ENCODE measurements around the gene ZCCHC13.
A peak's percentile ranks its signal among the peaks of the same experiment; 100 is the strongest.
"Not testable (repeated sequence)": the region's sequence is repeated elsewhere in the genome, so short reads cannot be mapped to it uniquely, and the experiment has no call there.

The ZCCHC13 gene

DNA sequence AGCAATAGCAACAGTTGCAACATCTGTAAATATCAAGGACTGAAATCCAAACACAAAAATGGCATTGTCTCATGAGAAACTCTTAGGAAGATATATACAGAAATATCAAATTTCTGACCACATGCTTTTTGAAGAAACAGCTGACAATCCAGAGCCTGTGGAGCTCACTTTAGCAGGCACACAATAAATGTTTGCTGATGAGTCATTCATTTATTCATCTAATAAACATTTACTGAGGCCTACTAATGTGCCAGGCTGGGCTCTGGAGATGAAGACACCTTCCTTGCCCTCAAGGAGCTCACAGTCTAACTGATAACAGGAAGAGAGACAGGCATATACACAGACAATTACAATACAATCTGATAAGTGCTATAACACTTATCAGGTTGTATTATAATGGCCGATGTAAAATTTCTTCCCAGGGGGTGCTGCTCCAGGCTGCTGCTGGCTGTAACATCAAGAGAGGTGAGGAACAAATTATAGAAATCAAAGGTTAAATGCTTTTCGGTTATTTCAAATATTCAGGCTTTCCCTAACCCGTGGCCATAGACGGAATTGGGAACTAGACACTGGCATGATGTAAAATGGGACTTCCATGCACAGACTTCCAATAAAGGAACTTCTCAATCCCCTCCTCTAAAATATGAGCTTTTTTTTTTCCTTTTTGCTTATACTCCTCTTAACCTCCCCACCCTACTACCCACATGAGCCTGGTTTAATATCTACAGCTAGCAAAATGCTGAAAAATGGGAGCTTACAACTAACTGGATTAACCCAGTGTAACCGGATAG is 16.8 kb upstream of the ZCCHC13 start:
- H3K9ac ChIP-seq (ENCODE audit: low read length), result no peak overlapping the region
- peaks cover 4% of the 10 kb centered on the region for H3K27me3 ChIP-seq (replicated peaks; ENCODE audit: control insufficient read depth, insufficient read depth, low read length)
- H3K4me1 ChIP-seq (ENCODE audit: control insufficient read depth, insufficient read depth, low read length), result peaks cover 18% of the 10 kb centered on the region
- no peak overlapping the region for H3K4me3 ChIP-seq (ENCODE audit: low read length)
- peak; percentile 74 for DNase-seq (ENCODE audit: low read depth)
- peaks cover 33% of the 10 kb centered on the region for H3K36me3 ChIP-seq (ENCODE audit: control insufficient read depth, insufficient read depth, low read length, severe bottlenecking)
- H3K9me3 ChIP-seq (ENCODE audit: control insufficient read depth, low read length), result no peaks in the 10 kb centered on the region

GRCh38 chrX:74291577-74291963 is 12.4 kb upstream of the ZCCHC13 start:
- H3K4me3 ChIP-seq (ENCODE audit: low read length), result peak overlapping the region; percentile 85
- no peaks in the 10 kb centered on the region for H3K9me3 ChIP-seq (ENCODE audit: control insufficient read depth, low read length)
- H3K27me3 ChIP-seq (replicated peaks; ENCODE audit: control insufficient read depth, insufficient read depth, low read length), result peaks cover 4% of the 10 kb centered on the region
- peaks cover 8% of the 10 kb centered on the region for H3K36me3 ChIP-seq (ENCODE audit: control insufficient read depth, insufficient read depth, low read length, severe bottlenecking)
- H3K4me1 ChIP-seq (ENCODE audit: control insufficient read depth, insufficient read depth, low read length), result peaks cover 4% of the 10 kb centered on the region
- peak overlapping the region; percentile 96 for H3K9ac ChIP-seq (ENCODE audit: low read length)
- DNase-seq (ENCODE audit: low read depth), result no peak

GRCh38 chrX:74291964-74292807 is 11.8 kb upstream of the ZCCHC13 start:
- Histone ChIP-seq H3K27me3 (replicated peaks; ENCODE audit: control insufficient read depth, insufficient read depth, low read length) (peaks cover 5% of the 10 kb centered on the region), H3K4me1 (ENCODE audit: control insufficient read depth, insufficient read depth, low read length) (peaks cover 4% of the 10 kb centered on the region), H3K9me3 (ENCODE audit: control insufficient read depth, low read length) (no peaks in the 10 kb centered on the region), H3K36me3 (ENCODE audit: control insufficient read depth, insufficient read depth, low read length, severe bottlenecking) (peaks cover 8% of the 10 kb centered on the region), H3K9ac (ENCODE audit: low read length) (peak overlapping the region; percentile 96), H3K4me3 (ENCODE audit: low read length) (peak overlapping the region; percentile 85)
- peak; percentile 92 for DNase-seq (ENCODE audit: low read depth)

GRCh38 chrX:74292808-74293123 is 11.2 kb upstream of the ZCCHC13 start:
- DNase-seq (ENCODE audit: low read depth), result no peak
- peaks cover 4% of the 10 kb centered on the region for H3K4me1 ChIP-seq (ENCODE audit: control insufficient read depth, insufficient read depth, low read length)
- H3K9me3 ChIP-seq (ENCODE audit: control insufficient read depth, low read length), result peaks cover 1% of the 10 kb centered on the region
- H3K36me3 ChIP-seq (ENCODE audit: control insufficient read depth, insufficient read depth, low read length, severe bottlenecking), result peaks cover 6% of the 10 kb centered on the region
- peak overlapping the region; percentile 85 for H3K4me3 ChIP-seq (ENCODE audit: low read length)
- H3K9ac ChIP-seq (ENCODE audit: low read length), result peak overlapping the region; percentile 96
- peaks cover 11% of the 10 kb centered on the region for H3K27me3 ChIP-seq (replicated peaks; ENCODE audit: control insufficient read depth, insufficient read depth, low read length)

GRCh38 chrX:74293343-74293946 is 10.5 kb upstream of the ZCCHC13 start:
- Histone ChIP-seq H3K9ac (ENCODE audit: low read length) (peak overlapping the region; percentile 96), H3K9me3 (ENCODE audit: control insufficient read depth, low read length) (peaks cover 5% of the 10 kb centered on the region), H3K4me1 (ENCODE audit: control insufficient read depth, insufficient read depth, low read length) (peaks cover under 1% of the 10 kb centered on the region), H3K27me3 (replicated peaks; ENCODE audit: control insufficient read depth, insufficient read depth, low read length) (peaks cover 15% of the 10 kb centered on the region), H3K4me3 (ENCODE audit: low read length) (peak overlapping the region; percentile 85), H3K36me3 (ENCODE audit: control insufficient read depth, insufficient read depth, low read length, severe bottlenecking) (peaks cover under 1% of the 10 kb centered on the region)
- peak; percentile 85 for DNase-seq (ENCODE audit: low read depth)

GRCh38 chrX:74295101-74295500 is 8.9 kb upstream of the ZCCHC13 start:
- no peak overlapping the region for H3K9ac ChIP-seq (ENCODE audit: low read length)
- no peaks in the 10 kb centered on the region for H3K36me3 ChIP-seq (ENCODE audit: control insufficient read depth, insufficient read depth, low read length, severe bottlenecking)
- H3K4me1 ChIP-seq (ENCODE audit: control insufficient read depth, insufficient read depth, low read length), result no peaks in the 10 kb centered on the region
- no peak for DNase-seq (ENCODE audit: low read depth)
- peaks cover 5% of the 10 kb centered on the region for H3K9me3 ChIP-seq (ENCODE audit: control insufficient read depth, low read length)
- peaks cover 15% of the 10 kb centered on the region for H3K27me3 ChIP-seq (replicated peaks; ENCODE audit: control insufficient read depth, insufficient read depth, low read length)
- H3K4me3 ChIP-seq (ENCODE audit: low read length), result no peak overlapping the region

DNA sequence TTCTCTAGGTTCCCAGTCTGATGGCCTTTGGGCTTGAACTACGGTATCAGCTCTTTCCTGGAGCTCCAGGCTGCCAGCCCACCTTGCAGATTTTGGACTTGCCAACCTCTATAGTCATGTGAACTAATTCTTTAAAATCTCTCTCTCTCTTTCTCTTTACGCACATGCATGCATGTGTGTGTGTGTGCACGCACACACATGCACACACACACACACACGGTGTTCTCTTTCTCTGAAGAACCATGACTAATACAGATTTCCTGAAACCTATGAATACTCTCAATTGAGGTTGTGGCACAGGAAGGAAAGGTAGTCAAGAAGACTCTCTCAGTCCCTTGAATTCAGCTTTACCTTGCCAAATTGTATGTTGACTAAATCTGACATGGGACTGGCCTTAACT is 6.2 kb upstream of the ZCCHC13 start:
- no peaks in the 10 kb centered on the region for H3K4me1 ChIP-seq (ENCODE audit: control insufficient read depth, insufficient read depth, low read length)

DNA sequence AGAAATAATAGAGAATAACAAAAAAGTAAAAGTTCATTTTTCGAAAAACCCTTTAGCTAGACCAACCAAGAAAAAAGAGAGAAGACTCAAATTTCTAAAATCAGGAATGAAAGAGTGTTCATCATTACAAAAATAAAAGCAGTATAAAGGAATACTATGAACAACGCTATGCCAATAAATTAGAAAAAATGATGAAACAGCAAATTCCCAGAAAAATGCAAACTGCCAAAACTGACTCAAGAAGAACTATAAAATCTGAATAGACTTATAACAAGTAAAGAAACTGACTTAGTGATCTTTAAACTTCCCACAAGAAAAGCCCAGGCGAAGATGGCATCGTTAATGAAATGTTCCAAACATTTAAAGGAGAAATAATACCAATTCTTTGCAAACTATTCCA is 3.1 kb upstream of the ZCCHC13 start:
- peaks cover 11% of the 10 kb centered on the region for H3K27me3 ChIP-seq (replicated peaks; ENCODE audit: control insufficient read depth, insufficient read depth, low read length)
- H3K9me3 ChIP-seq (ENCODE audit: control insufficient read depth, low read length), result peaks cover 9% of the 10 kb centered on the region
- H3K9ac ChIP-seq (ENCODE audit: low read length), result no peak overlapping the region
- H3K4me3 ChIP-seq (ENCODE audit: low read length), result no peak overlapping the region
- no peak for DNase-seq (ENCODE audit: low read depth)
- no peaks in the 10 kb centered on the region for H3K4me1 ChIP-seq (ENCODE audit: control insufficient read depth, insufficient read depth, low read length)
- H3K36me3 ChIP-seq (ENCODE audit: control insufficient read depth, insufficient read depth, low read length, severe bottlenecking), result no peaks in the 10 kb centered on the region

More for the DNA sequence above, 6.2 kb upstream of the ZCCHC13 start:
- Histone ChIP-seq H3K36me3 (ENCODE audit: control insufficient read depth, insufficient read depth, low read length, severe bottlenecking) (no peaks in the 10 kb centered on the region), H3K27me3 (replicated peaks; ENCODE audit: control insufficient read depth, insufficient read depth, low read length) (peaks cover 11% of the 10 kb centered on the region), H3K4me3 (ENCODE audit: low read length) (no peak overlapping the region), H3K9me3 (ENCODE audit: control insufficient read depth, low read length) (peaks cover 5% of the 10 kb centered on the region), H3K9ac (ENCODE audit: low read length) (no peak overlapping the region)
- DNase-seq (ENCODE audit: low read depth), result no peak

DNA sequence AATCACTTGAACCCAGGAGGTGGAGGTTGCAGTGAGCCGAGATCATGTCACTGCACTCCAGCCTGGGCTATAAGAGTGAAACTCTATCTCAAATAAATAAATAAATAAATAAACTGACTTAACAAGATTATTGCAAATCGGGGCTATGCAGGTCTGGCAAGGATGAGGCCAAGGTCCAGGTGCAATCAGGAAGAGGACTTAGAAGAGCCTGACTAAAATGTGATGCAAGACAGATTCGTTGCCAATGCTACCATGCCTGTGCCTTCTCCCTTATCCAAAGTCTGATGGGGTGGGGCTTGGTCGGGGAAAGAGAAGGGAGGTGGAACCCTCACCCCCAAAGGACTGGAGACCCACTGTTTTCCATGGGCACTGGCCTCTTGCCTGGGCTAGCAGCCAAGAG is 14.7 kb downstream of the ZCCHC13 start:
- Histone ChIP-seq H3K27me3 (replicated peaks; ENCODE audit: control insufficient read depth, insufficient read depth, low read length) (peaks cover 39% of the 10 kb centered on the region), H3K36me3 (ENCODE audit: control insufficient read depth, insufficient read depth, low read length, severe bottlenecking) (no peaks in the 10 kb centered on the region), H3K9ac (ENCODE audit: low read length) (no peak overlapping the region), H3K9me3 (ENCODE audit: control insufficient read depth, low read length) (no peaks in the 10 kb centered on the region), H3K4me3 (ENCODE audit: low read length) (no peak overlapping the region), H3K4me1 (ENCODE audit: control insufficient read depth, insufficient read depth, low read length) (no peaks in the 10 kb centered on the region)
- DNase-seq (ENCODE audit: low read depth), result no peak

DNA sequence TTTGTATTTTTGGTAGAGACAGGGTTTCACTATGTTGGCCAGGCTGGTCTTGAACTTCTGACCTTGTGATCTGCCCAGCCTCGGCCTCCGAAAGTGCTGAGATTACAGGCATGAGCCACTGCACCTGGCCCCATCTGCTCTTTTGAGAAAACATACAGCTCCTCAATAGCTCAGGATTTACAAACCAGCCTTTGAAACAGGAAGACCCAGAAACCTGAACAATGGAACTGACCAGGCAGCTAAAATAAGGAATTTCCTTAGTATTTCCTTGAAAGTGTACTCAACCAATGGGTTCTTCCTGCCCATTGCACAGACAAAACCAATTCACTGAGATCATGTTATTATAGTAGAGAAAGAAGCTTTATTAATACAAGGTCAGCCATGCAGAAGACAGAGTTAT is 15.3 kb downstream of the ZCCHC13 start:
- H3K36me3 ChIP-seq (ENCODE audit: control insufficient read depth, insufficient read depth, low read length, severe bottlenecking); H3K9ac ChIP-seq (ENCODE audit: low read length); DNase-seq (ENCODE audit: low read depth); H3K4me1 ChIP-seq (ENCODE audit: control insufficient read depth, insufficient read depth, low read length); H3K4me3 ChIP-seq (ENCODE audit: low read length); H3K9me3 ChIP-seq (ENCODE audit: control insufficient read depth, low read length): not testable (repeated sequence)
- peaks cover 37% of the 10 kb centered on the region for H3K27me3 ChIP-seq (replicated peaks; ENCODE audit: control insufficient read depth, insufficient read depth, low read length)

- H3K9me3 ChIP-seq (ENCODE audit: control insufficient read depth, low read length), result no peaks in the 10 kb centered on the region
- no peak for DNase-seq (ENCODE audit: low read depth)
- H3K4me1 ChIP-seq (ENCODE audit: control insufficient read depth, insufficient read depth, low read length), result no peaks in the 10 kb centered on the region
- H3K9ac ChIP-seq (ENCODE audit: low read length), result no peak overlapping the region
- H3K4me3 ChIP-seq (ENCODE audit: low read length), result no peak overlapping the region
- H3K27me3 ChIP-seq (replicated peaks; ENCODE audit: control insufficient read depth, insufficient read depth, low read length), result peaks cover 44% of the 10 kb centered on the region
- no peaks in the 10 kb centered on the region for H3K36me3 ChIP-seq (ENCODE audit: control insufficient read depth, insufficient read depth, low read length, severe bottlenecking)
These were observed 17.2 kb downstream of the ZCCHC13 start for GRCh38 chrX:74321191-74321590.

Data from adipocyte (in vitro differentiated cells).